Kidney (tissue), 14 donors: ENCODE data around the gene GPATCH2L. TPM values are rescaled to one million over a fixed set of nuclear protein-coding genes. Genes with fewer than 3 reads are reported as not detected.

Experiments used
- DNase-seq, 5 donors: peaks; one replicate each; pipeline ENCODE4 v3.0.0-alpha.2; 2013 to 2020
- FAIRE-seq: peaks from 2 replicates; lab custom pipeline; 2012; peaks lifted over from hg19 to GRCh38; lab: Jason Lieb, UNC
- H3K27ac ChIP-seq, 2 donors: one replicate each; pipeline ENCODE4 v1.7.0; 2013; ENCODE audit warnings: low read depth in 2 of 2, low read length in 2 of 2, inconsistent platforms in 1 of 2
- H3K27me3 ChIP-seq: one replicate; pipeline ENCODE4 v1.7.1; 2013; ENCODE audit warnings: low read length, inconsistent platforms; ENCODE audit not compliant: control insufficient read depth, insufficient read depth
- H3K36me3 ChIP-seq, 3 donors: one replicate each; pipeline versions ENCODE4 v1.7.0 to v1.7.1; 2013; ENCODE audit warnings: low read length in 3 of 3, control low read depth in 1 of 3, inconsistent platforms in 1 of 3; ENCODE audit not compliant: insufficient read depth in 3 of 3, control insufficient read depth in 2 of 3
- H3K4me1 ChIP-seq, 3 donors: one replicate each; pipeline versions ENCODE4 v1.7.0 to v1.7.1; 2013; ENCODE audit warnings: low read length in 3 of 3, inconsistent platforms in 1 of 3, low read depth in 1 of 3; ENCODE audit not compliant: control insufficient read depth in 2 of 3, insufficient read depth in 2 of 3
- H3K4me3 ChIP-seq, 3 donors: one replicate each; pipeline versions ENCODE4 v1.7.0 to v1.8.1; 2013; ENCODE audit warnings: low read length in 3 of 3, control low read depth in 1 of 3, inconsistent platforms in 1 of 3
- H3K9ac ChIP-seq, 3 donors: one replicate each; pipeline versions ENCODE4 v1.7.0 to v1.7.1; 2013; ENCODE audit warnings: low read length in 3 of 3, control low read depth in 1 of 3, inconsistent platforms in 1 of 3
- H3K9me3 ChIP-seq, 3 donors: one replicate each; pipeline versions ENCODE4 v1.7.0 to v1.7.1; 2013; ENCODE audit warnings: low read length in 3 of 3, control low read depth in 1 of 3, inconsistent platforms in 1 of 3; ENCODE audit not compliant: control insufficient read depth in 2 of 3, insufficient read depth in 1 of 3
- CTCF ChIP-seq: IDR thresholded peaks from 3 replicates; pipeline ENCODE4 v1.5.1; 2012; ENCODE audit warnings: mild to moderate bottlenecking, moderate library complexity, borderline replicate concordance; ENCODE audit not compliant: insufficient read depth; ENCODE audit errors: extremely low read depth
- intact Hi-C: fragments of 100-400 bp; cut with DNase I; formaldehyde crosslinking; loops from one replicate; pipeline ENCODE4 v1.11.1; 2022
- polyA plus RNA-seq: library from polyadenylated mRNA; stranded (reverse); fragments of 350-450 nt; fragmentation: Illumina TruSeq; extraction: RNeasy Lipid Tissue Mini Kit (QIAGEN cat#74804); gene quantifications from one replicate; pipeline ENCODE4 v1.2.3, GENCODE V29; 2014; ENCODE audit warnings: low read depth, low replicate concordance; ENCODE audit not compliant: insufficient read depth
- total RNA-seq: library from RNA; stranded (reverse); fragmentation: NEBNext Ultra II Directional; extraction: Animal tissue kit (Norgen Biotek cat#: 25700); gene quantifications from one replicate; pipeline ENCODE4 v1.2.1, GENCODE V29; 2021
- donor health status: control.
- donor health status: control.
- donor health status: control.
- donor health status: control.
- donor health status: control.
- donor health status: DM: yes; HTN: yes; CAD: no.
- donor health status: Normal renal cell carcinoma (clear cell type).

The GPATCH2L gene
- total and polyA plus RNA-seq, 2 donors from 2014 or later: 4.1 to 50.2 TPM

GRCh38 chr14:76138119-76138757, 13.5 kb upstream of the GPATCH2L start:
- Histone ChIP-seq H3K27ac (no peak overlapping the region), H3K9ac (no peak overlapping the region), H3K27me3 (peaks cover 20% of the 10 kb centered on the region), H3K36me3 (no peaks in the 10 kb centered on the region), H3K9me3 (no peaks in the 10 kb centered on the region), H3K4me1 (no peaks in the 10 kb centered on the region), H3K4me3 (no peak overlapping the region)
- no peak for FAIRE-seq
- no peak for TF ChIP-seq CTCF
- DNase-seq: no peak
- intact Hi-C loops: no loop called here

- intact Hi-C loops: no loop called here
- Histone ChIP-seq H3K4me1 (no peaks in the 10 kb centered on the region), H3K9me3 (peaks cover 0 to 4% (median 2%) of the 10 kb centered on the region in 3 donors), H3K27ac (no peak overlapping the region), H3K36me3 (no peaks in the 10 kb centered on the region), H3K4me3 (no peak overlapping the region), H3K9ac (no peak overlapping the region), H3K27me3 (peaks cover 20% of the 10 kb centered on the region)
- peak in 3 of 5 donors; percentile 16 to 41 (median 19) for DNase-seq
- no peak for FAIRE-seq
- TF ChIP-seq CTCF: no peak
Observed at GRCh38 chr14:76138758-76139723, 12.7 kb upstream of the GPATCH2L start.

- Histone ChIP-seq H3K36me3 (no peaks in the 10 kb centered on the region), H3K27me3 (peaks cover 12% of the 10 kb centered on the region), H3K4me3 (no peak overlapping the region), H3K9me3 (peaks cover 0 to 6% (median 5%) of the 10 kb centered on the region in 3 donors), H3K27ac (no peak overlapping the region), H3K4me1 (no peaks in the 10 kb centered on the region), H3K9ac (no peak overlapping the region)
- TF ChIP-seq CTCF: no peak
- FAIRE-seq (no peak), DNase-seq (no peak)
- intact Hi-C loops: no loop called here
Observed at GRCh38 chr14:76143642-76144041, 8.1 kb upstream of the GPATCH2L start.
